HG03558 (cell line): ENCODE measurements around the gene UST.
"Not testable (repeated sequence)": the region's sequence is repeated elsewhere in the genome, so short reads cannot be mapped to it uniquely, and the experiment has no call there.

Experiments used
- ATAC-seq: cut with Tn5 transposase; IDR thresholded peaks from one replicate; pipeline ENCODE4 v1.9.1; 2021; ENCODE audit warnings: moderate number of reproducible peaks; ENCODE audit not compliant: unreplicated experiment; ENCODE audit errors: extremely low read depth

Gene UST

GRCh38 chr6:148964467-148964866 is 217.6 kb downstream of the UST start:
- no peak for ATAC-seq

DNA sequence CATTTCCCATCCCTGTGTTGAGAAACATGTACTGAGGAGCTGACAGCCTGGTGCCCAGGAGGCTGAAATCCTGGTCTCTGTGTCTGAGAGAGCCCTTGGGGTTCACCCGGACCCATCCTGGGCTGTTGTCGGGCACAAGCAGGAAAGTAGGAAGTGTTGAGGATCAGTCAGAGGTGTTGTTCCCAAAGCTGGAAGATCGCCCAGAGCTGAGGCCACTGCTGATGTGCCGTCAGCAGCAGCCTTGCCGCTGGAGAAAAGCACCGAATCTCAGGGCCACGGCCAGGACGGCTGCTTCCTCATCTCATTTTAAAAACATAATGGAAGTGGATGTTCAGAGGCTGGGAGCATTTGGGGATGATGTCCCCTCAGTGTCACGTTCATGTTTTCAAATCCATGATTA is 218.5 kb downstream of the UST start:
- no peak for ATAC-seq

DNA sequence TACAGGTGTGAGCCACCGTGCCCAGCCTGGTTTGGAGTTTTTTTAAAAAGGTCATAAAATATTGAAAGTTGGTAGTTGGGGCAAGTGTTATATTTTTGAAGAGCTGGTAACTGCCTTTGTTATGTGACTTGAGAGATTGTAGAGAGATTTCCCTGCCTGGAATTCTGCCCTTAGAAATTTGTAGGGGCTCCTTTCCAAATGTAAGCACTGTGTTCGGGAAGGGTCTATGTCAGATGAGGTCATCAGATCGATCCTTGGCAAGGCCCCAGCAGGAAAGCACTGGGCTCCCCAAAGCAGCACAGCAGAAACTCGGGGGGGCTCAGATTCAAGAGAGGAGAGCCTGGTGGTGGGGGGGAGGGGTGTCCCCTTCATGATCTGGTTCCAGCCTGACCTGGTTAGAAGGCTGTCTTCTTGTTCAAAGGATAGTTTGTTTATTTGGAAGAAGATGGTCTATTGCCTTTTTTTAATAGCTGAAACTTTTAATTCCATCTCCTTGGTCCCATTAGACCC is 220.2 kb downstream of the UST start:
- no peak for ATAC-seq

DNA sequence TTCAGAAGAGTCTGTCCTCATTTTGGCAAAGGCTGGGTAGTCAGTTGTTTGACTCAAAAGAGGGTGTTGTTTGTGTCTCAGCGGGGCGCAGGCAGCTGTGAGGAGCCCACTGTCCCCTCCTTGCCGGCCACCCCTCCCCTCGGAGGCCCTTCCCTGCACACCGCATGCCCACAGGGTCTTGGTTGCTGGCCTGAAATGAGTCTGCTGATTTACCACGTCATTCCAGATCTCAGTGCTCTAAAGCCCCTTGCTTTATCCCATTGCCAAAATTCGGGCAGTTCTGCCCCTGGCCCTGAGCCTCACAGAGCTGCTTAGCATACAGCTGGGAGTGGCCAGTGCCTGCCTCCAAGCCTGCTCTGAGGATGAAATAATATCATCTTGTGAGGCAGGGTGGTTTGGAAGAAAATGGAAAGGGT is 220.7 kb downstream of the UST start:
- ATAC-seq: no peak

- ATAC-seq: no peak
Measured at GRCh38 chr6:148968771-148969602, 222.2 kb downstream of the UST start.

DNA sequence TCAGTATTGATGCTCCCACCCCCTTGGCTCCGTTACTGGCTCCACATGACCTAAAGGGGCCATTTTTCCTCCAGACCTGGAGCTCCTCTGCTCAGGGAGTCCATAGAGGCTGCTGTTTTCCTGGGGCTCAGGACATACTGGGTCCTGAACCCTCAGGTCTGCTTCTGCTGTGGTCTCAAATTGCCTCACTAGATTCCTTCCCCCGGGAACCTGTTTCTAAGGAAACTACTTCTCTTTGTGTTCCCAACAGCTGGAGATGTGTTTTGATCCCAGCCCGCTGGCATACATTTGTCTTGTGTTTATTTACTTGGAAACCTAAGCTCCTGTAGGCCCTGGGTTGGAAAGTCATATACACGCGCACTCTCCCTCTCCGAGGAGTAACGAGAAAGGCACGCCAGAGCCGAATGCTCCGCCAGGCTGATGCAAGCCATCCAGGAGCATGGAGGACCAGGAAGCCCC is 222.8 kb downstream of the UST start:
- no peak for ATAC-seq

DNA sequence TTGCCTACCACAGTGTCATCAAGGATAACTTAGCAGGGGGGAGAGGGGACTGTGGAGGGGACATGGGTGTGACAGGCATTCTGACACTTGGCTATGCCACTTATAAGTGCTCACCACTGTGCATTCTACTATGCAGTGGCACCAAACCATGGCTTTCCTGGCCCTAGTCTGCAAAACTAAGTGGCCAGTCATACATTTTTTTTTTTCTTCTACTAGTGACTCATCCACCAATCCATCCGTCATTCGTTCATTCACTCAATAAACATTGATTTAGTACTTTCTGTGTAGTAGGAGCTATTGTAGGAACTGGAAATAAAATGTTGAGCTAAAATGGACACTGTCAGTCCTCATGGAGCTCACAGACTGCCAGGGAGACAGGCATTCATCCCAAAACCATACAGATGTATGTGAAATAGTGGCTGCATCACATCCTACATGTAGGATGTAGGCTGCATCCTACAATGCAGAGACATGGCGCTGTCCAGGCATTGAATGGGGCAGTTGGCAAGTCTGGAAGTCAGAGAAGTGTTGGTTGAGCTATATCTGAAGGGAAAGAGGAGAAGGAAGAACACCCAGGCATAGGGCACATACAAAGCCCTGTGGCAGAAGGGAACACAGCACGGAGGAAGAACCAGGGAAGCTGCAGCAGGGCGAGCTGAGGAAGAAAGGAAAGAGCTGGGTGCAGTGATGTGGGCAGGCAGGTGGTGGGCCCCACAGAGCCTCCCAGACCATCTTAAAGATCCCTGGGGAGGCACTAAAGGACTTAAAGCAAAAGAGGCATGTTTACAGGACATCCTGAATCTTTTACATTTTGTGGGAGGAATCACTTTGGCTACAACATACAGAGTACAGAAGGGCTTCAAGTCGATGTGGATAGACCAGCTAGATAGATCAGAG is 224.4 kb downstream of the UST start:
- ATAC-seq: no peak

GRCh38 chr6:148972481-148972880 is 225.7 kb downstream of the UST start:
- peak; percentile 80 for ATAC-seq

DNA sequence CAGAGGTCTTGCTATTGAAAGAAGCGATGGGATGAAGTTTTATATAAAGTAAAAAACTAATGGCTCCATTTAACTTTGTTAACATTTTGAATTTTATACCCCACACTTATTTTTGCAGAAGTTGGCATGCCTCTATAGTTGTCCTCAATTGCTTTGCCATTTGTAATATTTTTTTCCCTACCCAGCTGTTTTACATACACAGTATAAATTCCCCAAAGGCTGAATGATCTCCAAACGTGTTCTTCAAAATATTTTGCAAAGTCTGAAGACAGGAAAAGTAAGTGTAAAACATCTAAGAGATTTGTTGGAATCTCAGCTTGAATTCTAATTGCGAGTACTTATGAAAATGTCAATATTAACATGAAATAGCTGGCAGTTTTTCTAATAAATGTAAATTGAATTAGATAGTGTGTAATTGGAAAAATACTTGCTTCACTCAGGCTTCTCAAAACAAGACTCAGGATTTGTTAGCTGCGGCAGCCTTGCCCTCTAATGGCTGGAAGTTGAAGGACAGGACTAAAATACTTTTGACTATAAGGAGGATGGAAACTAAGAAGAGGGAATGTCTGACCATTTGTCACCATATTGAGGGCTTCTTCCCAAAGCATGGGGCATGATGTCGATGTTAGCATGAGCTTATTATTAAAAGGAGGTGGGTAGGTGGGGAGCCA is 226.8 kb downstream of the UST start:
- ATAC-seq: no peak

DNA sequence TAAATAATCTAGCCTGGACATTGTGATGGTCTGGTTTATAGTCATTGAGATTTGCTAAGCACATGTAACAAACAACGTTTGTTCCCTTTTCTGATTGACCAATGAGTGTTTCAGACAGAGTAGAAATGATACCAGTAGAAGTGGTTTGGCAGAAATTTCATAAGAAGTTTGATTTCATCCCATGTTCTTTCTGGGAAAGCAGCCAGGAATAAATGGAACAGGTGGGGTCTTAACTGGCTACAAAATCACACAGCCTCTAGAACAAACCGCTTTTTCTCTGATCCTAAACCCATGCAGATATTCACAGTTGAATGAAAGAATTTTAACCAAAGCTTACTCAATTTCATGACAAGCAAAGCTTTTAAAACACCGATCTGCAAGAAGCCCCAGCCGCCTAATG is 227.5 kb downstream of the UST start:
- no peak for ATAC-seq

DNA sequence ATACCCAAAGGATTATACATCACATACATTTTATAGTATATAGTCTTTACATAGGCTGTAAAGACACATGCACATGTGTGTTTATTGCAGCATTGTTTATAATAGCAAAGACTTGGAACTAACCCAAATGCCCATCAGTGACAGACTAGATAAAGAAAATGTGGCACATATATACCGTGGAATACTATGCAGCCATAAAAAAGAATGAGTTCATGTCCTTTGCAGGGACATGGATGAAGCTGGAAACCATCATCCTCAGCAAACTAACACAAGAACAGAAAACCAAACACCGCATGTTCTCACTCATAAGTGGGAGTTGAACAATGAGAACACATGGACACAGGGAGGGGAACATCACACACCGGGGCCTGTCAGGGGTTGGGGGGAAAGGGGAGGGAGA is 231.5 kb downstream of the UST start:
- ATAC-seq: not testable (repeated sequence)

DNA sequence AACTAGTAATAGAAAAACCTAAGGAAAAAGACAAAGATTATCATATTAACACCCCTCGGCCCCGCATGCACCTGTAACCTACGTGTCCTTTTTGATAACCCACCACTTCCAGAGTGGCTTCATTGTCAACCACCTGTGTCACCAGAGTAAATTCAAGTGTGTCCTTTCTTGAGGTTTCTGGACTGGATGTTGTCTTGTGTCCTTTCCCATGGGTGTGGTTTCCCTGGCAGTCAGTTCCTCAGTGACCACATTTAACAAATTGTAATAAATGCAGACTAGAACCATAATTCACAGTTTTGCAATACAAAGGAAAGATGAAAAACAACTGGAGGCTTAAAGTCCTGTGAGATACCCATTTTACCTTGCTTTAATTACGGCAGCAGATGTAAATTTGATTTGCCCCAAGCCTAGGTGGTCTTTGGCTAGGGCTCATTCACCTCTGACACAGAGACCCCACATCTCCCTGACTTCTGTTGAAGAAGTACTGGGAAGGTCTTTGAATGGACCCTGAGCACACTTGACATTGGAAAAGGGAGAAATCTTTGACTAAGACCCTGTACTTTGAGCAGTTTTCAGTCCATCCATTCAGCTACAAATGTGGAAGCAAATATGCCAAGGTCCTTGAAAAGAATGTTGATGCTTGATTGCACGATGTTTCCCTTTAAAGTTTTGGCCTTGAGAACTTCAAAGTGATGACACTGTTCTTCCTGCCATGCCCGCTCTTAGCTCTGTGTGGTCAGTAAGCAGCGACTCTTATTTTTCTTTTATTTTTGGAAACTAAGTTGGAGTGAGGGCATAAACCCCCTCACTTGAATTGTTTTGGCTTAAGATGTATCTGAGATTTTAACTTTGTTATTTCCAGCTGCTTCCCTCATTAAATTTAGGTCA is 232.4 kb downstream of the UST start:
- ATAC-seq: no peak

- no peak for ATAC-seq
Measured at GRCh38 chr6:148980234-148980633, 233.4 kb downstream of the UST start.

DNA sequence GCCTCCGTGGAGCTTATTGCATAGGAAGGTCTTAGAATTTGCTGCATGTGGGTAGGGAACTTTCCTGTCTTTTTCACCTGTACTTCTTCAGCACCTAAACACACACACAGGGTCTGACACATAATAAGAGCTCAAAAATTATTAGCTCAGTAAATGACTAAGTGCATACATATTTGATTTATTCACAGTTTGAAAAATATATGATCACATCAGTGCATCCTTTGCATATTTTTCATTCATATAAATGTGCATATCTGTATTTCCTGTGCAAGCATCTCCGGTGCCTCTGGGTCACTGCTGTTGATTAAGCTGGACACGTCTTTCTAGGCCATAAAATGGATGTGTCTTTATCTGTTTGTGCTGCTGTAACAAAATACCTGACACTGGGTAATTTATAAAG is 234.7 kb downstream of the UST start:
- ATAC-seq: no peak

DNA sequence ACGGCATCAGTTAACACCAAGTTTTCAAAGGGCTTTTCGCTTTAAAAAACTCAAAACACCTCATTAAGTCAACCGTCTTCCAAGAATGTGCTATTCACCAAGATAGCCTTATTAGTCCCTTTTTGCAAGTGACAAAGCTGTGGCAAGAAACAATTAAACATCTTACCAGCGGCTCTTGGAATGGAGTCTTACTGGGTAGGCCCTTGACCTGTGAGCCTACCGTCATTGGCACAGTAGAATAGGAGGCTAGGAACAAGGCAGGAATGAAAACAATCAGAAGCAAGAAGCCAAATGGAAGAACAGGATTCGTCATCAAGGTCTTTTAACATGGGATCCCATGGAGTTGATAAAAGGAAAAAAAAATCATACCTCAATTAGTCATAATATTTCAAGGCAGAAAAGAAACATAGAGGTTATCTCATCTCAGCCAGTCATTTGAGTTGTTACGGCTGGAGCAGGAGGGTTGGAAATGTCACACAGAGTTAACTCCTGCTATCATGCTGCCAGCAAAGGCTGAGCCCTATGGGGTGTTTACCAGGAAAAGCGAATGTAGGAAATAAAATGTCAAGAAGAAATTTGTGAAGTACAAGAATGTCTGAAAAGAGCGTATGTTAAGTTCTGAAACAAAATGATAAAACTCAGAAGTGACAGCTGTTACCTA is 236.4 kb downstream of the UST start:
- no peak for ATAC-seq

DNA sequence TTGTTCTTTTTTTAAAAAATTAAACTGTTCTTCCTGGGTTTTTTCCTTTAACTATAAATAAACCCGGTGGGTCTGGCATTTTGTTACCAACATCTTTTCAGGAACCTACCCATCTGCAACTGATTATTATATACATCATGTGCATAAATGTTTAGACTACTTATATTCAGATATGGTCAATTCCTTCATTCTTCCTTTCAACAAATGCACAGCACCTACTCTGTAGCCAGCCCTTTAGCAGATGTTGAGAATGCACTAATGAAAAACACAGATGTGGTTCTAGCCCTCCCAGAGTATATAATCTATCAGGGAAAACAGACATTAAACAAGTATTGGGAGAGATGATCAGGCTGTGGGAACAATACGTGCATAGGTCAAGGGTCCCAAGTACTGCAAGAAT is 237.1 kb downstream of the UST start:
- no peak for ATAC-seq

- no peak for ATAC-seq
Measured at GRCh38 chr6:148984531-148985056, 237.8 kb downstream of the UST start.

- no peak for ATAC-seq
Measured at GRCh38 chr6:148985499-148985898, 238.7 kb downstream of the UST start.

DNA sequence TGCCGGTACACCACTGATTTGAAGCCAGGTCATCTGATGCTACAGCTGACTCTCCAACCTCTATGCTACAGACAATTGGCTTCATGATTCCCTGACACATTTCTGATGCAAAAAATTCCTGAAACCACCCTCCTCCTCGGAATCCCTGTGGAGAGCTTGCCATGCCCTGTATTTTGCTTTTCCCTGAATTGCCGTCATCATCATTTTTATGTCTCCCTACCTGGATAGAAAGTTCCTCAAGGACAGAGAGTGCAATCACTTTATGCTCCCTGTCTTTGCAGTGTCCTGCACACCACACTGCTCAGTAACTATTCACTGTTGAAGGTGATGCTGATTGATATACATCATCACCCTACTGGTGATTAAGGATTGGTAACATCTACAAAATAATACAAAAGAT is 239.8 kb downstream of the UST start:
- ATAC-seq: no peak
